Measurements from ENCODE around the gene RBX1.
A peak's percentile ranks its signal among the peaks of the same experiment; 100 is the strongest.
"Not testable (repeated sequence)": the region's sequence is repeated elsewhere in the genome, so short reads cannot be mapped to it uniquely, and the experiment has no call there.

RBX1 gene

DNA sequence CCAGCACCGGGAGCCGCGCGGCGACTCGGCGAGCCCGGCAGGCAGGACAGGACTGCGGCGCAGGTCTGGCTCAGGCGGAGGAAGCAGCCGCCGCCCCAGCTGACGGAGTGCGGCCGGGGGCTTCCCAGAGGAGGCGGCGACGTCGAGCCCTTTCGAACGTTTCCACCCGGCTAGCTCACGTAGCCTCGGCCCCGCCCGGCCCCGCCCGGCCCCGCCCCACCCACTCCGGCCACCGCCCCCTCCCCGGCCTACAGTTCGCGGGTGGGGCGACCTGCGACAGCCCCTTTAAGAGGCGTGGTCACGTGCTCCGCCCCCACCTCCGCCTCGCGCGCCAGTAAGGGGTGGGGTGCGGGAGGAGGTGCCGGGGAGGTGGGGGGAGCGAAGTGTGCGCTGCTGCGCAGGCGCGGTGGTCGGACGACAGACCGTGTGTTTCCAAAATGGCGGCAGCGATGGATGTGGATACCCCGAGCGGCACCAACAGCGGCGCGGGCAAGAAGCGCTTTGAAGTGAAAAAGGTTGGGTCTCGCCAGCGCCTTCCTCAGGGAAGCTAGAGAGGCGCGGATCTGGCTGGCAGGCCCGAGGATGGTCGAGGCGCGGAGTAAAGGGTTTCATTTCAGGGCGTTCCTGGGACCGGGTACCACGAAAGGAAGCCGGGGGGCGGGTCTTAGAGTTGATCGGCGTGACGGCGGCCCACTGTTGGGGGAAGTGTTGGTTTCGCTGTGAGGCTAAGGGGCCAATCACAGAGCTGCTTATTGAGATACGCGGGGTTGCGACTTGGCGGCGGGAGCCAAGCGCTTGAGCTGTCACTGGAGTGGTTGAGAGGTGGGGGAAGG lies at the start of gene RBX1:
Gene RBX1 (plus strand): TSS at position 417 of the 833 bp plus-strand sequence. CDS start 21 bp downstream, at position 438.
- no peaks in the 10 kb centered on the region; the same call in 1 of the 2 replicates for H3K4me1 ChIP-seq (ENCODE audit: insufficient read depth, low read length)
- no peaks in the 10 kb centered on the region for H3K9me3 ChIP-seq (ENCODE audit: control insufficient read depth, insufficient read depth, low read length)
- H3K36me3 ChIP-seq (ENCODE audit: insufficient read depth, low read length): peaks cover 4% of the 10 kb centered on the region; the same call in 1 of the 2 replicates
- H3K9ac ChIP-seq (ENCODE audit: low read depth, low read length): peak within 1 kb of the TSS; percentile 94

GRCh38 chr22:40904101-40904500 lies 47.1 kb upstream of the RBX1 start:
- H3K36me3 ChIP-seq (ENCODE audit: insufficient read depth, low read length): peaks cover 5% of the 10 kb centered on the region; the same call in 1 of the 2 replicates
- no peak overlapping the region for H3K9ac ChIP-seq (ENCODE audit: low read depth, low read length)
- no peaks in the 10 kb centered on the region for H3K4me1 ChIP-seq (ENCODE audit: insufficient read depth, low read length)
- H3K9me3 ChIP-seq (ENCODE audit: control insufficient read depth, insufficient read depth, low read length): no peaks in the 10 kb centered on the region

DNA sequence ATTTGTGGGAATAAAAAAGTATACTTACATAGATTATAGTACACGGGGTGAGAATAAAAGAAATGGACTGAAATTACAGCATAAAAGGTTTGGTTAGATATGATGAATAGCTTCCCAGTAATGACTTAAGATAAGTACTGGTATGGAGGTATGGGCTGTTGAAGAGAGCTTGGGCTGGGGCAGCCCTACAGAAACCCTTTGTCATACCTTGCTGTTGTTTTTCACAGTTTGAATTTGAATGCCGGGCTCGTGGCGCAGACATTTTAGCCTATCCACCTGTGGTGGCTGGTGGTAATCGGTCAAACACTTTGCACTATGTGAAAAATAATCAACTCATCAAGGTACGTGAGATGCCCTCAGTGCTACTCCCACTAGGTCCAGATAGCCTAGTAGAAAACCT lies 42.3 kb upstream of the RBX1 start:
- H3K4me1 ChIP-seq (ENCODE audit: insufficient read depth, low read length): no peaks in the 10 kb centered on the region
- H3K36me3 ChIP-seq (ENCODE audit: insufficient read depth, low read length): peaks cover 7% of the 10 kb centered on the region; the same call in 1 of the 2 replicates
- no peak overlapping the region for H3K9ac ChIP-seq (ENCODE audit: low read depth, low read length)
- no peaks in the 10 kb centered on the region for H3K9me3 ChIP-seq (ENCODE audit: control insufficient read depth, insufficient read depth, low read length)

- Histone ChIP-seq H3K9me3 (ENCODE audit: control insufficient read depth, insufficient read depth, low read length) (no peaks in the 10 kb centered on the region), H3K36me3 (ENCODE audit: insufficient read depth, low read length) (peaks cover 2% of the 10 kb centered on the region; the same call in 1 of the 2 replicates), H3K9ac (ENCODE audit: low read depth, low read length) (no peak overlapping the region), H3K4me1 (ENCODE audit: insufficient read depth, low read length) (no peaks in the 10 kb centered on the region)
Measured at GRCh38 chr22:40911772-40912171, 39.4 kb upstream of the RBX1 start.

- not testable (repeated sequence) for H3K36me3 ChIP-seq (ENCODE audit: insufficient read depth, low read length); H3K9me3 ChIP-seq (ENCODE audit: control insufficient read depth, insufficient read depth, low read length); H3K9ac ChIP-seq (ENCODE audit: low read depth, low read length); H3K4me1 ChIP-seq (ENCODE audit: insufficient read depth, low read length)
Measured at GRCh38 chr22:40912987-40913386, 38.2 kb upstream of the RBX1 start.

- no peaks in the 10 kb centered on the region for H3K4me1 ChIP-seq (ENCODE audit: insufficient read depth, low read length)
- no peak overlapping the region for H3K9ac ChIP-seq (ENCODE audit: low read depth, low read length)
- peaks cover 14% of the 10 kb centered on the region for H3K36me3 ChIP-seq (ENCODE audit: insufficient read depth, low read length)
- H3K9me3 ChIP-seq (ENCODE audit: control insufficient read depth, insufficient read depth, low read length): no peaks in the 10 kb centered on the region
Measured at GRCh38 chr22:40919446-40919845, 31.7 kb upstream of the RBX1 start.

DNA sequence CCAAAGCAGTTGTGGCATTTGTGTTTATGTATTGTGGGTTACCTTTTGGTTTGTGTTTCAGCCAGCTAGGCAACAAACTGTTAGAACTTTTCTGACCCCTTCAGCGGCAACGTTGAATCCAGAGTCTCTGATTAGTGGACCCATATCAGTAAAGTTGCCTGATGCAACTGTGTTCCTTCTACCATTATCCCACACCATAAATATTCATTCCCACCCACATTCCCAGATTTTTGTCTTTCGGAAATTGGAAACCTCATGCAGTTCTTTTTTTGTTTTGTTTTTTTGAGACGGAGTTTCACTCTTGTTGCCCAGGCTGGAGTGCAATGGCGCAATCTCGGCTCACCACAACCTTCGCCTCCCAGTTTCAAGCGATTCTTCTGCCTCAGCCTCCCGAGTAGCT lies 30.7 kb upstream of the RBX1 start:
- H3K36me3 ChIP-seq (ENCODE audit: insufficient read depth, low read length): peaks cover 15% of the 10 kb centered on the region
- H3K9ac ChIP-seq (ENCODE audit: low read depth, low read length): no peak overlapping the region
- H3K9me3 ChIP-seq (ENCODE audit: control insufficient read depth, insufficient read depth, low read length): no peaks in the 10 kb centered on the region
- no peaks in the 10 kb centered on the region for H3K4me1 ChIP-seq (ENCODE audit: insufficient read depth, low read length)

DNA sequence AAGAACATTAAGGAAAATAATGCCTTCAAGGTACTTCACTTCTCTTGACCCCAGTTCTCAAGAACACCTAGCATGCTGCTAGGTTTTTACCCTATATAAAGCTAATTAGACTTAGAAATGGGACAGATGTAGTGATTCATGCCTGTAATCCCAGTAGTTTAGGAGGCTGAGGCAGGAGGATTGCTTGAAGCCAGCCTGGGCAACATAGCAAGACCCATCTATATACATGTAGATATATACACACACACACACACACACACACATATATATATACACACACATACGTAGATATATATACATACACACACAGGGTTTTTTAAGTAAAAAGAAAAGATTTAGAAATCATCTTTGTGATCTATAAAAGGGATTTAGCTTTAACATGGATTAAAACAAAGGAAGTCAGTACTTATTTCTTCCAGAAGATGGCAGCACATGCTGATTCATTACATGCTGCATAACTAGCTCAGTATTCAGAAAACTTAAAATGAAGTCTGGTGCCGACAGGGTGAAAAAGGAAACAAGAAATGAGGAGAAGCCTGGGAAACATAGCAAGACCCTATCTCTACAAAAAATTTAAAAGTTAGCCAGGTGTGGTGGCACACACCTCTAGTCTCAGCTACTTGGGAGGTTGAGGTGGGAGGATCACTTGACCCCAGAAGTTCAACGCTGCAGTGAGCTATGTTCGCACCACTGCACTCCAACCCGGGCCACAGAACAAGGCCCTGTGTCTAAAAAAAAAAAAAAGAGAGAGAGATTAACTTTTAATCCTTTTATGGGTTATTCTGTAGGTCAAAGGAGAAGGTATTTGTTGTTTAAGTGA lies 28.5 kb upstream of the RBX1 start:
- Histone ChIP-seq H3K36me3 (ENCODE audit: insufficient read depth, low read length) (peaks cover 25% of the 10 kb centered on the region), H3K9ac (ENCODE audit: low read depth, low read length) (no peak overlapping the region), H3K9me3 (ENCODE audit: control insufficient read depth, insufficient read depth, low read length) (no peaks in the 10 kb centered on the region), H3K4me1 (ENCODE audit: insufficient read depth, low read length) (no peaks in the 10 kb centered on the region)

DNA sequence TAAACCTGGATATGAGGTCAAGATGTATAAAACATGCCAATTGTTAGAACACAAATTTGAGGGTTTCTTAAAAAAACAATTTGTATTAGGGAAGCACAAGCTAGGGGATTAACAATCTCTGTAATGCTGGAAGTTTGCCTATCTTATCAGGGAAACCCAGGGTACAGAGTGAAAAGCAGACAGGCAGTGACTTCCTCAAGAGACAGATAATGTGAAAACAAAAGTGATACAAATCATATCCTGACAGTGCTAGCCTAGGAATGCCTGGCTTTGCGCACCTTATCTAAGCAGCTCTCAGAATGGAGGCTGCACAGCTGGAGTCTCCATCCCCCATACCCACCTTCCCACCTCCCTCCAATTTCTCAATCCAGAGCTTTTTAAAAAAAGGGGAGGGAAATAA lies 22.5 kb upstream of the RBX1 start:
- Histone ChIP-seq H3K4me1 (ENCODE audit: insufficient read depth, low read length) (no peaks in the 10 kb centered on the region), H3K36me3 (ENCODE audit: insufficient read depth, low read length) (peaks cover 25% of the 10 kb centered on the region), H3K9ac (ENCODE audit: low read depth, low read length) (no peak overlapping the region), H3K9me3 (ENCODE audit: control insufficient read depth, insufficient read depth, low read length) (no peaks in the 10 kb centered on the region)

DNA sequence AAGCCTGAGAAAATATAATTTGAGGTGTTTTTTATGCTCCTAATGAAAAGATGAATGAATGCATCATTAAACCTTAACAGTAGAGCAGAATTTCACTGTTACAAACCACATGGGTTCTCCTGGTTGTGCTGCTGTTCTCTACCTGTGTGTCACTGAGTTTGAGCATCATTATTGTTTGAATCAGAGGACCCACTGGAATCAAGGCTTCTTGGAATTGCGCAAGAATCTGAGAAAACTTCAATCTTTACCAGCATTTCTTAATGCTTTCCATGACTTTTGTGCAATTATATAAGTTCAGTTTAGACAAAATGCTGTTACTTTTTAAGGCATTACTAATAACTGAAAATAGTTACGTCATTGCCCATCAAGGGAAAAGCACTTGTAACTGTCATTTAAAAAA lies 18.8 kb upstream of the RBX1 start:
- Histone ChIP-seq H3K9me3 (ENCODE audit: control insufficient read depth, insufficient read depth, low read length) (no peaks in the 10 kb centered on the region), H3K4me1 (ENCODE audit: insufficient read depth, low read length) (no peaks in the 10 kb centered on the region), H3K36me3 (ENCODE audit: insufficient read depth, low read length) (peaks cover 8% of the 10 kb centered on the region; the same call in 1 of the 2 replicates), H3K9ac (ENCODE audit: low read depth, low read length) (no peak overlapping the region)

- no peak overlapping the region for H3K9ac ChIP-seq (ENCODE audit: low read depth, low read length)
- H3K36me3 ChIP-seq (ENCODE audit: insufficient read depth, low read length): no peaks in the 10 kb centered on the region
- H3K9me3 ChIP-seq (ENCODE audit: control insufficient read depth, insufficient read depth, low read length): no peaks in the 10 kb centered on the region
- H3K4me1 ChIP-seq (ENCODE audit: insufficient read depth, low read length): no peaks in the 10 kb centered on the region
Measured at GRCh38 chr22:40939202-40939601, 12.0 kb upstream of the RBX1 start.

DNA sequence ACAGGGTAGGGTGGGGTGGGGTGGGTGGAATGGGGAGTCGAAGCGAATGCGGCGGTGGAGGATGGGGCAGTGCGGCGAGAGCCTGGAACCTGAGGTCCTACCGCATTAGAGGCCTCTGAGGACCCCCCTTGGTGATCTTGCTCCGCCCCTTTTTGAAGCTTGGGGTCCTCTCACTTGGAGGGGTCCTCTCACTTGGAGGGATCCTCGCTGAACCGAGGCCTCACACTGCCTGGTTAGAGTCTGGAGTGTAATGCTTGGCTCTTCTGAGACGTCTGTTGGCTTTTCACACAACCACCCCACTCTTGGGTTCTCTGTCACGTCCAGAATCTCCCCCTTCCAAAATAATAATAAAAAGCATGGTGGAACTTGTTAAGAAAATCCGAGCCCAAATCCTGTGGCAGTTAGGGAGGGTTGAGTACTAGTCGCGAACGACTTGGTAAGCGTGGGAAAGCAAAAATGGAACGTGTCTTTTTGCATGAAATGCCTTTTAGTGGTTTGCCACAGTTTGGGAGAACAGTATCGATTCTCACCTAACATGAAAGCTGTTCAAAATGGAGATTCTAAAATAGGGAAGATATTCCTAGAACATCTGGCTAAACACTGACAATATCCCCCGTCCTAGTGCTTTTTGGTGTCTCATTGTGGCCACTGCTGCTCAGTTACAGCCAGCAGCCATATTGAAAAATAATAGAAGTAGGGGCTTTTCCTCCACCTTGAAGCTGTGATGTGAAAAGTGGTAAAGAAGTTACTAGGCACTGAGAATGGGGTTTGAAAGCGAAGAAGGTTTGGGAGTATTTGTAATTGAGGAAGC lies 822 bp downstream of the RBX1 start:
- H3K9me3 ChIP-seq (ENCODE audit: control insufficient read depth, insufficient read depth, low read length): no peaks in the 10 kb centered on the region
- H3K9ac ChIP-seq (ENCODE audit: low read depth, low read length): peak overlapping the region; percentile 75
- peaks cover 4% of the 10 kb centered on the region; the same call in 1 of the 2 replicates for H3K36me3 ChIP-seq (ENCODE audit: insufficient read depth, low read length)
- H3K4me1 ChIP-seq (ENCODE audit: insufficient read depth, low read length): no peaks in the 10 kb centered on the region; the same call in 1 of the 2 replicates

DNA sequence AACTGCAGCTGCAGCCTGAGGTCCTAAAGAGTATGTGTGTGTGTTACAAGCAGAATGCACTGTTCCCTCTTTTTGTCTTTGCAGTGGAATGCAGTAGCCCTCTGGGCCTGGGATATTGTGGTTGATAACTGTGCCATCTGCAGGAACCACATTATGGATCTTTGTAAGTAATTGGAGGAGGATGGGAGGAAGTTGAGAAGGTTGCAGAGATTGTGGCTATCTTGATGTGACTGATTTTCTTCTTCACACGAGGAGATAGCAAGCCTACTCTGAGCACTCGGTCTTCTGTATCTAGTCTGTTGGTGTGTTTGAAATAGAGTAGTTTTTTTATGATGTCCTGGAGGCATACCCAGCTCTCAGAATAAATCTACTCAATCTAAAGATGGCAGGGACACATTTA lies 2.3 kb downstream of the RBX1 start:
- H3K9ac ChIP-seq (ENCODE audit: low read depth, low read length): no peak overlapping the region
- H3K9me3 ChIP-seq (ENCODE audit: control insufficient read depth, insufficient read depth, low read length): no peaks in the 10 kb centered on the region
- H3K4me1 ChIP-seq (ENCODE audit: insufficient read depth, low read length): no peaks in the 10 kb centered on the region; the same call in 1 of the 2 replicates
- H3K36me3 ChIP-seq (ENCODE audit: insufficient read depth, low read length): peaks cover 4% of the 10 kb centered on the region; the same call in 1 of the 2 replicates

DNA sequence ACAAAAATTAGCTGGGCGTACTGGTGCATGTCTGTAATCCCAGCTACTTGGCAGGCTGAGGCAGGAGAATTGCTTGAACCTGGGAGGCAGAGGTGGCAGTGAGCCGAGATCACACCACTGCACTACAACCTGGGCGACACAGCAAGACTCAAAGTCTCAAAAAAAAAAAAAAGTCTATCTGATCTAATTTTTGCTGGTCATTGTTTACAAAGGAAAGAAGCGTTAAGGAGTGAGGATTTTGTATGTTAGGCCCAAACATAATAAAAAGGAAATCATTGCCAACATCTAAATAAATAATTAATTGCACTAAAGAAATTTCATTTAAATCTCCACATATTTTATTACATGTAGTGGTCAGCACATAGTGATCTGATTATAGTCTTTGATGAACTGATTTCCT lies 2.9 kb downstream of the RBX1 start:
- Histone ChIP-seq H3K36me3 (ENCODE audit: insufficient read depth, low read length) (peaks cover 4% of the 10 kb centered on the region; the same call in 1 of the 2 replicates), H3K9me3 (ENCODE audit: control insufficient read depth, insufficient read depth, low read length) (no peaks in the 10 kb centered on the region), H3K9ac (ENCODE audit: low read depth, low read length) (no peak overlapping the region)

More for the DNA sequence above, 2.9 kb downstream of the RBX1 start:
- no peaks in the 10 kb centered on the region; the same call in 1 of the 2 replicates for H3K4me1 ChIP-seq (ENCODE audit: insufficient read depth, low read length)
